Measurements from ENCODE around the gene PTGER3.
A peak's percentile ranks its signal among the peaks of the same experiment; 100 is the strongest.

Gene PTGER3

GRCh38 chr1:71083271-71083670 lies 35.7 kb upstream of the PTGER3 start:
- no peak overlapping the region for H3K4me3 ChIP-seq
- H3K36me3 ChIP-seq (ENCODE audit: insufficient read depth, low read length), result peaks cover 18% of the 10 kb centered on the region
- DNase-seq (ENCODE audit: low read depth, low spot score), result no peak
- TF ChIP-seq POLR2AphosphoS5 (IDR thresholded peaks at IDR 0.05; ENCODE audit: borderline replicate concordance, low read depth, low read length) (no peak), FOXP2 (optimal IDR thresholded peaks at IDR 0.05; ENCODE audit: control extremely low read depth, extremely low read length, insufficient read depth) (no peak), EZH2 (IDR thresholded peaks at IDR 0.05) (no peak)
- no peak overlapping the region for H3K9ac ChIP-seq (ENCODE audit: insufficient read length)
- no peak overlapping the region for H3K27ac ChIP-seq
- no peaks in the 10 kb centered on the region for H3K9me3 ChIP-seq (ENCODE audit: low read depth, low read length)

GRCh38 chr1:71081697-71082080 lies 34.1 kb upstream of the PTGER3 start:
- no peaks in the 10 kb centered on the region for H3K9me3 ChIP-seq (ENCODE audit: low read depth, low read length)
- peak overlapping the region; percentile 98 for H3K9ac ChIP-seq (ENCODE audit: insufficient read length)
- TF ChIP-seq POLR2AphosphoS5 (IDR thresholded peaks at IDR 0.05; ENCODE audit: borderline replicate concordance, low read depth, low read length), result no peak
- TF ChIP-seq FOXP2 (optimal IDR thresholded peaks at IDR 0.05; ENCODE audit: control extremely low read depth, extremely low read length, insufficient read depth), result no peak
- TF ChIP-seq EZH2 (IDR thresholded peaks at IDR 0.05), result no peak
- H3K27ac ChIP-seq, result peak overlapping the region; percentile 93; the same call in 1 of the 2 replicates
- no peak for DNase-seq (ENCODE audit: low read depth, low spot score)
- peaks cover 34% of the 10 kb centered on the region for H3K36me3 ChIP-seq (ENCODE audit: insufficient read depth, low read length)
- H3K4me3 ChIP-seq, result peak overlapping the region; percentile 97

DNA sequence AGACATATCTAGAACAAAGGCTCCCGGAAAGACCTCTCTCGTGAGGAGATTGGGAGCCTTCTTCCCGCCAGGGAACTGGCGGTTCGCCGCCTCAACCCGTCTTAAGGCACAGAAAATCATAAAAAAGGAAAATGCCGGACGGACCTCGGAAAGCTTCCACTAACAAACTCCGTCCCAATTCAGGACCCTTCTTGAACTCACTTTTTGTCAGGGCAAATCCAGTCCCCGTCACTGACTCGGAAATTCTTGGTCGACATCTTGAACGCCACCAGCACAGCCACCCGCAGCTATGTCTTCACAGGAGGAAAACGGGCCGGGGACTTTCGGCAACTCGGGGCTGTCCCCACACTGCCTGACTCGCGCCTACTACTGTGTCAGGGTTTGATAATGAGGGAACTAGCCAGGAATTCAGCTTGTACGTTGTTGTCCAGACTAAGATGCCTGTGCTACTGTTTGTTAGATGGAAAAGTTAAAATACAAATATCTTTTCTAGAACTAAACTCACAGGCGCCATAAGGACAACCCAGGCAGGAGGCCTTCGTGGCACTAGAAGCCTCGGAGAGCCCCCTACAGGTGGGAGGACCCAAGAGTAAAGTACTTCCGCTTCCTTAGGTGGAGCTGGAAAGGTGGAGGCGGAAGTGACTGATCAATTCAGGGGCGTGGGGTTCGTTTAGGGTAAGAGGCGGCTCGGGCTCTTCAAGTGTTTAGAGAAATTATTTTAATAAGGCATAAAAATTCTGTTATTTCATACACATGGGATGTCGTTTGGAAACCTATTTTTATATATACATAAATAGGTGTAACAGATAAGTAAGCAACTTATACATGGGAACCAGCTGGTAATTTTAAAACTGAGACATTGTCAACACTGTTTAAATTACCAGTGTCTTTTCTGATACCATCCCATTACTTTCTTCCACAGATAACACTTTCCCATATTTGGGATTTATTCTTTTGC lies 33.4 kb upstream of the PTGER3 start, which contains the start of gene ZRANB2:
TSS of gene ZRANB2 (minus strand) at position 297 of the 958 bp plus-strand sequence. CDS start at position 257, 40 bp downstream.
- H3K9ac ChIP-seq (ENCODE audit: insufficient read length), result peak within 1 kb of the TSS; percentile 98
- H3K9me3 ChIP-seq (ENCODE audit: low read depth, low read length), result no peaks in the 10 kb centered on the region
- H3K4me3 ChIP-seq, result peak within 1 kb of the TSS; percentile 97
- H3K36me3 ChIP-seq (ENCODE audit: insufficient read depth, low read length), result peaks cover 41% of the 10 kb centered on the region
- peak; percentile 91 for DNase-seq (ENCODE audit: low read depth, low spot score)
- peak within 1 kb of the TSS; percentile 93 for H3K27ac ChIP-seq
- TF ChIP-seq POLR2AphosphoS5 (IDR thresholded peaks at IDR 0.05; ENCODE audit: borderline replicate concordance, low read depth, low read length) (peak; percentile 94), FOXP2 (optimal IDR thresholded peaks at IDR 0.05; ENCODE audit: control extremely low read depth, extremely low read length, insufficient read depth) (peak; percentile 65), EZH2 (IDR thresholded peaks at IDR 0.05) (no peak)

DNA sequence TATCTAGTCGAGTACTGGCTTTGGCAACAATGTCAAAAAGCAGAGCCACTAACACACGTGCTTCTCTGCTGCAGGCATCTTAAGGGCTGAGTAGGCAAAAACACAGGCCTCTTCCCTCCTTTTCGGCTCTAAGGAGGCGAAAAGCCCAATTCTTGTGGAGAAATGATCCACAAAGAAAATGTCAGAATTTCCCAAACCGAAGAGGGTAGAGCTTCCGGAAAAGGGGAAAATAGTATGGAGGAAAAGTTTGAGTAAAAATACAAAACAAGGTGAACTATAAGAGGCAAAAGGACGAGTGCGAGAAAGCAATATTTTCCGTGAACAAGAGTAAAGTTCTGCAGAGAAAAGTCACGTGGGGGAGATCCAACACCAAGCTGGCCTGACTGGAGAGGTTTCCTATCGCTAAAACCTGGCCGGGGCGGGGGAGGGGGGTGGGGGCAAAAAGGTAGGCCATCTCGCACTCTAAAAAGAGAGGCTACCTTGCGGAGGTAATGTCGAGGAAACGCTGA lies 32.7 kb upstream of the PTGER3 start:
- Histone ChIP-seq H3K27ac (peak overlapping the region; percentile 93), H3K9ac (ENCODE audit: insufficient read length) (peak overlapping the region; percentile 98), H3K36me3 (ENCODE audit: insufficient read depth, low read length) (peaks cover 48% of the 10 kb centered on the region), H3K4me3 (peak overlapping the region; percentile 97), H3K9me3 (ENCODE audit: low read depth, low read length) (no peaks in the 10 kb centered on the region)
- no peak for DNase-seq (ENCODE audit: low read depth, low spot score)
- no peak for TF ChIP-seq POLR2AphosphoS5 (IDR thresholded peaks at IDR 0.05; ENCODE audit: borderline replicate concordance, low read depth, low read length)

DNA sequence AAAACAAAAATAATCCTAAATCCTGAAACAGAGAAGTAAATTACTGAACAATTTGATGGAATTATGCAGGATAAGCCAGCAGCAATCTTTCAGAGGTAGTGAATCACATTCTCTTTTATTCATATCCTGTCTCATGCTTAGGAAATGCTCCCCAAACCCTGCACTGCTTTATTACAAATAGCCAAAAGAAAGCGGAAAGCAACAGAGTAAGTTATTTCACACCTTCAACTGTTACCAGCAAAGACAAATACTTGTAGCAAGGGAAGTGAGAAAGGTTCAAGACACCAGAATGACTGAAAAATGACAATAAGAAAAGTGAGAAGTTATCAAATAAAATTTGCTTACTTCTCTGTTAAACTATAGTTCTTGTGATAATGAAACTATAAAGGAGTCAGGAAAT lies 27.1 kb upstream of the PTGER3 start:
- no peaks in the 10 kb centered on the region for H3K9me3 ChIP-seq (ENCODE audit: low read depth, low read length)
- DNase-seq (ENCODE audit: low read depth, low spot score), result no peak
- no peak overlapping the region for H3K4me3 ChIP-seq
- H3K9ac ChIP-seq (ENCODE audit: insufficient read length), result no peak overlapping the region
- H3K27ac ChIP-seq, result 0 out of 2 replicates have a peak overlapping the region, but pooled peaks have one; percentile 2
- H3K36me3 ChIP-seq (ENCODE audit: insufficient read depth, low read length), result peaks cover 95% of the 10 kb centered on the region
- TF ChIP-seq EZH2 (IDR thresholded peaks at IDR 0.05) (no peak), FOXP2 (optimal IDR thresholded peaks at IDR 0.05; ENCODE audit: control extremely low read depth, extremely low read length, insufficient read depth) (no peak), POLR2AphosphoS5 (IDR thresholded peaks at IDR 0.05; ENCODE audit: borderline replicate concordance, low read depth, low read length) (no peak)

DNA sequence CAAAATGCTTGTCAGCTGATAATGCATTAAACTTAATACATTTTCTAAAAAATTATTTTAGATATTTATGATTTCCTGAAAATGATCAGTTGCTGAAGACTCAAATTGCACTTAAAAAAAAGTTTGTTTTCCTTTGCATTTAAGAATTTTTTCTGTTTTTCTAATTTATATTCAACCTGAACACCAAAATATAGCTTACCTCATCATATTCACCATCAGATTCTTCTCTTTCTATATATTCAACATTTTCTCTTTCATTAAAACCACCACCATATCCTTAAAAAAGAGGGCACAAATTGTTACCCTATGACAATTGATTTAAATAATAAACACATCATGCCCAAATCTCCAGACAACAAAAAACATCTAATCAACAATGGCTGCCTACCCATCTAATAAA lies 24.7 kb upstream of the PTGER3 start:
- TF ChIP-seq FOXP2 (optimal IDR thresholded peaks at IDR 0.05; ENCODE audit: control extremely low read depth, extremely low read length, insufficient read depth), result no peak
- Histone ChIP-seq H3K36me3 (ENCODE audit: insufficient read depth, low read length) (peaks cover 97% of the 10 kb centered on the region), H3K9ac (ENCODE audit: insufficient read length) (no peak overlapping the region), H3K9me3 (ENCODE audit: low read depth, low read length) (no peaks in the 10 kb centered on the region), H3K4me3 (no peak overlapping the region), H3K27ac (no peak overlapping the region)
- no peak for DNase-seq (ENCODE audit: low read depth, low spot score)

- no peak for DNase-seq (ENCODE audit: low read depth, low spot score)
- TF ChIP-seq FOXP2 (optimal IDR thresholded peaks at IDR 0.05; ENCODE audit: control extremely low read depth, extremely low read length, insufficient read depth) (no peak), POLR2AphosphoS5 (IDR thresholded peaks at IDR 0.05; ENCODE audit: borderline replicate concordance, low read depth, low read length) (no peak), EZH2 (IDR thresholded peaks at IDR 0.05) (no peak)
- H3K27ac ChIP-seq, result no peak overlapping the region
- H3K36me3 ChIP-seq (ENCODE audit: insufficient read depth, low read length), result peaks cover 97% of the 10 kb centered on the region
- no peaks in the 10 kb centered on the region for H3K9me3 ChIP-seq (ENCODE audit: low read depth, low read length)
- no peak overlapping the region for H3K4me3 ChIP-seq
- H3K9ac ChIP-seq (ENCODE audit: insufficient read length), result no peak overlapping the region
Observed at GRCh38 chr1:71071720-71072119, 24.1 kb upstream of the PTGER3 start.

GRCh38 chr1:71068325-71069240 lies 21.0 kb upstream of the PTGER3 start:
- Histone ChIP-seq H3K9ac (ENCODE audit: insufficient read length) (no peak overlapping the region), H3K4me3 (no peak overlapping the region), H3K27ac (peak overlapping the region; percentile 19; the same call in 1 of the 2 replicates), H3K36me3 (ENCODE audit: insufficient read depth, low read length) (peaks cover 97% of the 10 kb centered on the region), H3K9me3 (ENCODE audit: low read depth, low read length) (no peaks in the 10 kb centered on the region)
- no peak for DNase-seq (ENCODE audit: low read depth, low spot score)
- TF ChIP-seq EZH2 (IDR thresholded peaks at IDR 0.05), result no peak
- TF ChIP-seq POLR2AphosphoS5 (IDR thresholded peaks at IDR 0.05; ENCODE audit: borderline replicate concordance, low read depth, low read length), result no peak
- TF ChIP-seq FOXP2 (optimal IDR thresholded peaks at IDR 0.05; ENCODE audit: control extremely low read depth, extremely low read length, insufficient read depth), result no peak

Measured in SK-N-MC (cell line).